GM23338 (cell line): ENCODE results near the gene TTC16. TPM values are rescaled to one million over a fixed set of nuclear protein-coding genes. Genes with fewer than 3 reads are reported as not detected.

Experiments used
- ATAC-seq: fragments of 200-7000 bp; cut with Tn5 transposase; 3 replicates; pipeline ENCODE4 v1.9.1; 2020
- DNase-seq: peaks from one replicate; pipeline ENCODE4 v3.0.0-alpha.2; 2015; ENCODE audit warnings: low spot score
- H2AFZ ChIP-seq: fragments of 200-600 bp; sonication (generic); 2 replicates; pipeline ENCODE4 v1.8.0; 2016; ENCODE audit warnings: antibody characterized with exemption, mild to moderate bottlenecking, moderate library complexity
- H3F3A ChIP-seq: fragments of 200-600 bp; sonication (generic); replicated peaks from 2 replicates; pipeline ENCODE4 v1.8.0; 2017; ENCODE audit warnings: antibody characterized with exemption, mixed run types, low read depth
- H3K27ac ChIP-seq: fragments of 200-600 bp; sonication (generic); 2 replicates; pipeline ENCODE4 v1.6.1; 2016; ENCODE audit warnings: low read depth
- H3K27me3 ChIP-seq: fragments of 200-600 bp; sonication (generic); 2 replicates; pipeline ENCODE4 v1.8.0; 2016; ENCODE audit warnings: mild to moderate bottlenecking, mixed run types, moderate library complexity; ENCODE audit not compliant: insufficient read depth
- H3K36me3 ChIP-seq: fragments of 200-600 bp; sonication (generic); 2 replicates; pipeline ENCODE4 v1.8.0; 2016; ENCODE audit warnings: mild to moderate bottlenecking; ENCODE audit not compliant: insufficient read depth
- H3K4me1 ChIP-seq: fragments of 200-600 bp; sonication (generic); 2 replicates; pipeline ENCODE4 v1.8.0; 2016; ENCODE audit warnings: mild to moderate bottlenecking, moderate library complexity; ENCODE audit not compliant: insufficient read depth
- H3K4me2 ChIP-seq: fragments of 200-600 bp; sonication (generic); 2 replicates; pipeline ENCODE4 v1.7.1; 2017; ENCODE audit warnings: mixed run types
- H3K4me3 ChIP-seq: fragments of 200-600 bp; sonication (generic); 2 replicates; pipeline ENCODE4 v1.6.1; 2016; ENCODE audit warnings: mixed run types
- H3K79me2 ChIP-seq: fragments of 200-600 bp; sonication (generic); replicated peaks from 2 replicates; pipeline ENCODE4 v1.8.0; 2017; ENCODE audit warnings: mild to moderate bottlenecking; ENCODE audit not compliant: insufficient read depth
- H3K9me2 ChIP-seq: fragments of 200-600 bp; sonication (generic); 2 replicates; pipeline ENCODE4 v1.8.0; 2017; ENCODE audit not compliant: insufficient read depth
- H4K20me1 ChIP-seq: fragments of 200-600 bp; sonication (generic); replicated peaks from 2 replicates; pipeline ENCODE4 v1.8.0; 2017; ENCODE audit warnings: mild to moderate bottlenecking; ENCODE audit not compliant: insufficient read depth
- H3K27ac Mint-ChIP-seq: 2 replicates; pipeline ENCODE4 v1.8.0; 2020; ENCODE audit warnings: inconsistent platforms, mild to moderate bottlenecking, moderate library complexity, mixed read lengths
- H3K27me3 Mint-ChIP-seq: 3 replicates; pipeline ENCODE4 v1.8.0; 2022; ENCODE audit warnings: low read depth, mild to moderate bottlenecking, moderate library complexity, mixed read lengths, inconsistent platforms; ENCODE audit not compliant: insufficient read depth, poor library complexity
- H3K36me3 Mint-ChIP-seq: 3 replicates; pipeline ENCODE4 v1.8.0; 2021; ENCODE audit warnings: low read depth, mild to moderate bottlenecking, inconsistent platforms, moderate library complexity, mixed read lengths
- H3K4me1 Mint-ChIP-seq: 3 replicates; pipeline ENCODE4 v1.8.0; 2020; ENCODE audit warnings: mild to moderate bottlenecking, inconsistent platforms, mixed read lengths
- H3K4me3 Mint-ChIP-seq: 3 replicates; pipeline ENCODE4 v1.8.0; 2021; ENCODE audit warnings: moderate library complexity, mild to moderate bottlenecking, inconsistent platforms, mixed read lengths
- H3K9me3 Mint-ChIP-seq: 3 replicates; pipeline ENCODE4 v1.8.0; 2020; ENCODE audit warnings: moderate library complexity, mild to moderate bottlenecking, inconsistent platforms, mixed read lengths
- CREB1 ChIP-seq: fragments of 250-450 bp; sonication (Bioruptor Pico); IDR thresholded peaks from 2 replicates; pipeline ENCODE4 v1.5.0; 2020; ENCODE audit warnings: low read depth, mild to moderate bottlenecking, moderate library complexity
- EZH2 ChIP-seq: fragments of 200-600 bp; sonication (generic); IDR thresholded peaks from one replicate; pipeline ENCODE4 v1.8.0; 2017; ENCODE audit warnings: antibody characterized with exemption, mild to moderate bottlenecking, low read depth; ENCODE audit not compliant: unreplicated experiment
- JUNB ChIP-seq: IDR thresholded peaks from one replicate; pipeline ENCODE4 v1.6.1; 2016; ENCODE audit warnings: antibody characterized with exemption; ENCODE audit not compliant: unreplicated experiment
- NANOG ChIP-seq: IDR thresholded peaks from 2 replicates; pipeline ENCODE4 v1.6.1; 2016; ENCODE audit warnings: antibody characterized with exemption, borderline replicate concordance
- POLR2AphosphoS5 ChIP-seq: IDR thresholded peaks from 2 replicates; pipeline ENCODE4 v1.6.1; 2016; ENCODE audit warnings: antibody characterized with exemption, low read depth
- STAT1 ChIP-seq: IDR thresholded peaks from one replicate; pipeline ENCODE4 v1.6.1; 2016; ENCODE audit warnings: antibody characterized with exemption; ENCODE audit not compliant: unreplicated experiment
- ZNF331 ChIP-seq: fragments of 250-450 bp; sonication (Bioruptor Pico); IDR thresholded peaks from 2 replicates; pipeline ENCODE4 v1.5.0; 2020; ENCODE audit warnings: low read depth, mild to moderate bottlenecking, moderate library complexity
- ZNF462 ChIP-seq: fragments of 250-450 bp; sonication (Bioruptor Pico); IDR thresholded peaks from 2 replicates; pipeline ENCODE4 v1.5.0; 2020; ENCODE audit warnings: mild to moderate bottlenecking, moderate library complexity
- polyA plus RNA-seq: library from polyadenylated mRNA; unstranded; fragments of >200 nt; fragmentation: Nextera tagmentation; extraction: Ambion mirVana; gene quantifications from 2 replicates; pipeline ENCODE4 v1.2.1, GENCODE V29; 2016
- total RNA-seq: library from RNA; depleted of rRNA; stranded (reverse); fragments of >200 nt; shearing (Covaris generic); gene quantifications from 2 replicates; pipeline ENCODE4 v1.2.3, GENCODE V29; 2014
- TF ChIP-seq, protein P1 (sequence below): IDR thresholded peaks from 2 replicates; pipeline ENCODE4 v1.6.1; 2016; ENCODE audit warnings: antibody characterized with exemption
- TF ChIP-seq, protein P2 (sequence below), 2 experiments: fragments of 200-600 bp in 1 of 2; sonication (generic) in 1 of 2; conservative IDR thresholded peaks; 2 replicates each; pipeline versions ENCODE4 v1.5.1 to v1.6.1; 2016 to 2017; ENCODE audit warnings: antibody characterized with exemption in 2 of 2, low read depth in 2 of 2, mild to moderate bottlenecking in 2 of 2, moderate library complexity in 1 of 2

Gene TTC16
- total and polyA plus RNA-seq, 2 experiments from 2014 or later: not detected

DNA sequence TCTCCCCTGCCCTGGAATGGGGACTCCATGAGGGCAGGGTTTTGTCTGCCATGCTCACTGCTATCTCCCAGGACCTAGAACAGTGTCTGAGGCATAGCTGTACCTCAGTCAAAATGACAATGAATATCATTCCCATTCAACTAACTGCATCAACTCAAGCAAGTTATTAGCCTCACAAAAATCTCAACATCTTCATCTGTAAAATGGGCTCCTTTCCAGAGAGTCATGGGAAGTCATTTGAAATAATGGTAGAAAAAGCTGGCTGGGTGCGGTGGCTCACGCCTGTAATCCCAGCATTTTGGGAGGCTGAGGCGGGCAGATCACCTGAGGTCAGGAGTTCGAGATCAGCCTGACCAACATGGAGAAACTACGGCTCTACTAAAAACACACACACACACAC lies 53.2 kb downstream of the TTC16 start:
- H3K4me1 Mint-ChIP-seq: peaks cover 33% of the 10 kb centered on the region
- no peaks in the 10 kb centered on the region for H3K9me3 Mint-ChIP-seq
- no peak overlapping the region for H3K27ac Mint-ChIP-seq
- ATAC-seq: no peak
- no peak for DNase-seq
- peaks cover 21% of the 10 kb centered on the region for H3K27me3 Mint-ChIP-seq
- Histone ChIP-seq H3K9me2 (no peaks in the 10 kb centered on the region), H3K4me2 (no peak overlapping the region), H3K4me1 (peaks cover 14% of the 10 kb centered on the region), H3K27me3 (no peaks in the 10 kb centered on the region), H3K79me2 (no peaks in the 10 kb centered on the region), H3F3A (peaks cover 4% of the 10 kb centered on the region; the same call in 1 of the 2 replicates), H3K27ac (no peak overlapping the region), H3K4me3 (no peak overlapping the region), H3K36me3 (no peaks in the 10 kb centered on the region), H4K20me1 (no peaks in the 10 kb centered on the region), H2AFZ (no peak overlapping the region)
- TF ChIP-seq JUNB (no peak), ZNF462 (CRISPR knock-in tag) (no peak), POLR2AphosphoS5 (no peak), ZNF331 (CRISPR knock-in tag) (no peak), STAT1 (no peak), CREB1 (CRISPR knock-in tag) (no peak), EZH2 (no peak), NANOG (no peak)
- TF ChIP-seq, protein P1, sequence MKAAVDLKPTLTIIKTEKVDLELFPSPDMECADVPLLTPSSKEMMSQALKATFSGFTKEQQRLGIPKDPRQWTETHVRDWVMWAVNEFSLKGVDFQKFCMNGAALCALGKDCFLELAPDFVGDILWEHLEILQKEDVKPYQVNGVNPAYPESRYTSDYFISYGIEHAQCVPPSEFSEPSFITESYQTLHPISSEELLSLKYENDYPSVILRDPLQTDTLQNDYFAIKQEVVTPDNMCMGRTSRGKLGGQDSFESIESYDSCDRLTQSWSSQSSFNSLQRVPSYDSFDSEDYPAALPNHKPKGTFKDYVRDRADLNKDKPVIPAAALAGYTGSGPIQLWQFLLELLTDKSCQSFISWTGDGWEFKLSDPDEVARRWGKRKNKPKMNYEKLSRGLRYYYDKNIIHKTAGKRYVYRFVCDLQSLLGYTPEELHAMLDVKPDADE: no peak
- TF ChIP-seq, protein P2, sequence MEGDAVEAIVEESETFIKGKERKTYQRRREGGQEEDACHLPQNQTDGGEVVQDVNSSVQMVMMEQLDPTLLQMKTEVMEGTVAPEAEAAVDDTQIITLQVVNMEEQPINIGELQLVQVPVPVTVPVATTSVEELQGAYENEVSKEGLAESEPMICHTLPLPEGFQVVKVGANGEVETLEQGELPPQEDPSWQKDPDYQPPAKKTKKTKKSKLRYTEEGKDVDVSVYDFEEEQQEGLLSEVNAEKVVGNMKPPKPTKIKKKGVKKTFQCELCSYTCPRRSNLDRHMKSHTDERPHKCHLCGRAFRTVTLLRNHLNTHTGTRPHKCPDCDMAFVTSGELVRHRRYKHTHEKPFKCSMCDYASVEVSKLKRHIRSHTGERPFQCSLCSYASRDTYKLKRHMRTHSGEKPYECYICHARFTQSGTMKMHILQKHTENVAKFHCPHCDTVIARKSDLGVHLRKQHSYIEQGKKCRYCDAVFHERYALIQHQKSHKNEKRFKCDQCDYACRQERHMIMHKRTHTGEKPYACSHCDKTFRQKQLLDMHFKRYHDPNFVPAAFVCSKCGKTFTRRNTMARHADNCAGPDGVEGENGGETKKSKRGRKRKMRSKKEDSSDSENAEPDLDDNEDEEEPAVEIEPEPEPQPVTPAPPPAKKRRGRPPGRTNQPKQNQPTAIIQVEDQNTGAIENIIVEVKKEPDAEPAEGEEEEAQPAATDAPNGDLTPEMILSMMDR (conservative IDR thresholded peaks at IDR 0.05; ENCODE audit: low read depth in 2 of 2): no peak
- H3K4me3 Mint-ChIP-seq: no peak overlapping the region; the same call in 2 of the 3 replicates
- no peaks in the 10 kb centered on the region; the same call in 2 of the 3 replicates for H3K36me3 Mint-ChIP-seq
